HEK293 (cell line): ENCODE results near the gene CYP26B1.

Experiments
- CTCF ChIA-PET: fragments of 350-600 bp; formaldehyde crosslinking; extraction: SDS; loops from one replicate; lab custom pipeline; 2021; ENCODE audit warnings: antibody characterized with exemption; lab: Yijun Ruan, JAX
- POLR2A ChIA-PET: fragments of 300-600 bp; formaldehyde crosslinking; extraction: SDS; loops from one replicate; lab custom pipeline; 2020; ENCODE audit warnings: antibody characterized with exemption, inconsistent platforms; lab: Yijun Ruan, JAX
- H3K27ac ChIP-seq: fragments of 200-500 bp; sonication (Bioruptor generic); 2 replicates; pipeline ENCODE4 v1.5.1; 2014; ENCODE audit warnings: low read depth, low read length, control low read depth, inconsistent platforms; ENCODE audit errors: extremely low read depth
- H3K36me3 ChIP-seq, 2 experiments: fragments of 200-500 bp in 1 of 2; sonication (Bioruptor generic) in 1 of 2; 1 replicate in 1 of 2; 2 replicates in 1 of 2; pipeline ENCODE4 v1.5.1; 2014 to 2017; ENCODE audit warnings: inconsistent platforms in 2 of 2, low read length in 2 of 2; ENCODE audit not compliant: control insufficient read depth in 2 of 2, insufficient read depth in 1 of 2
- H3K4me1 ChIP-seq: fragments of 200-500 bp; sonication (Bioruptor generic); 2 replicates; pipeline ENCODE4 v1.5.1; 2014; ENCODE audit warnings: mild to moderate bottlenecking, low read length, inconsistent platforms; ENCODE audit not compliant: control insufficient read depth, insufficient read depth
- H3K4me3 ChIP-seq: 2 replicates; pipeline ENCODE4 v1.5.1; 2011; ENCODE audit warnings: low read depth, mild to moderate bottlenecking, control low read depth, low read length, moderate library complexity
- H3K9me3 ChIP-seq: fragments of 200-500 bp; sonication (Bioruptor generic); 2 replicates; pipeline ENCODE4 v1.5.1; 2014; ENCODE audit warnings: low read depth, low read length, inconsistent platforms; ENCODE audit not compliant: control insufficient read depth, insufficient read depth
- BCL11A ChIP-seq: fragments of 450-650 bp; formaldehyde crosslinking; IDR thresholded peaks from 2 replicates; pipeline ENCODE4 v1.5.1; 2016; ENCODE audit warnings: low read depth, missing biosample characterization, missing genetic modification characterization
- HIC1 ChIP-seq: fragments of 450-650 bp; formaldehyde crosslinking; IDR thresholded peaks from 2 replicates; pipeline ENCODE4 v1.5.1; 2016; ENCODE audit warnings: missing biosample characterization, missing genetic modification characterization
- KLF7 ChIP-seq: fragments of 450-650 bp; formaldehyde crosslinking; IDR thresholded peaks from 2 replicates; pipeline ENCODE4 v1.5.1; 2016; ENCODE audit warnings: missing biosample characterization, missing genetic modification characterization, borderline replicate concordance
- MEIS1 ChIP-seq: sonication (generic); formaldehyde crosslinking; IDR thresholded peaks from 2 replicates; pipeline ENCODE4 v1.8.1; 2022; ENCODE audit warnings: missing genetic modification reagents, mild to moderate bottlenecking, borderline replicate concordance
- MZF1 ChIP-seq: fragments of 450-650 bp; formaldehyde crosslinking; IDR thresholded peaks from 2 replicates; pipeline ENCODE4 v1.5.1; 2017; ENCODE audit warnings: missing biosample characterization, missing genetic modification characterization, borderline replicate concordance
- TCF7L2 ChIP-seq: IDR thresholded peaks from 2 replicates; pipeline ENCODE4 v1.6.1; 2011; ENCODE audit warnings: low read depth, mild to moderate bottlenecking, inconsistent platforms, low read length, moderate library complexity, borderline replicate concordance
- ZNF121 ChIP-seq: fragments of 450-650 bp; formaldehyde crosslinking; IDR thresholded peaks from 2 replicates; pipeline ENCODE4 v1.5.1; 2016; ENCODE audit warnings: missing biosample characterization, missing genetic modification characterization
- ZNF140 ChIP-seq: fragments of 450-650 bp; formaldehyde crosslinking; IDR thresholded peaks from 2 replicates; pipeline ENCODE4 v1.5.1; 2016; ENCODE audit warnings: missing biosample characterization, missing genetic modification characterization
- ZNF18 ChIP-seq: fragments of 450-650 bp; formaldehyde crosslinking; IDR thresholded peaks from 2 replicates; pipeline ENCODE4 v1.5.1; 2016; ENCODE audit warnings: missing biosample characterization, missing genetic modification characterization
- ZNF23 ChIP-seq: fragments of 450-650 bp; formaldehyde crosslinking; IDR thresholded peaks from 2 replicates; pipeline ENCODE4 v1.5.1; 2016; ENCODE audit warnings: missing biosample characterization, missing genetic modification characterization, borderline replicate concordance
- ZNF354C ChIP-seq: fragments of 450-650 bp; formaldehyde crosslinking; IDR thresholded peaks from 2 replicates; pipeline ENCODE4 v1.5.1; 2016; ENCODE audit warnings: missing biosample characterization, missing genetic modification characterization, low read depth, borderline replicate concordance
- ZNF426 ChIP-seq: fragments of 450-650 bp; formaldehyde crosslinking; IDR thresholded peaks from 2 replicates; pipeline ENCODE4 v1.5.1; 2017; ENCODE audit warnings: missing biosample characterization, missing genetic modification characterization, mild to moderate bottlenecking, inconsistent platforms, moderate library complexity
- ZNF473 ChIP-seq: fragments of 450-650 bp; formaldehyde crosslinking; IDR thresholded peaks from 2 replicates; pipeline ENCODE4 v1.5.1; 2017; ENCODE audit warnings: missing biosample characterization, missing genetic modification characterization
- ZNF521 ChIP-seq: fragments of 450-650 bp; formaldehyde crosslinking; IDR thresholded peaks from 2 replicates; pipeline ENCODE4 v1.5.1; 2017; ENCODE audit warnings: missing biosample characterization, mild to moderate bottlenecking, missing genetic modification characterization
- ZNF529 ChIP-seq: fragments of 450-650 bp; formaldehyde crosslinking; IDR thresholded peaks from 2 replicates; pipeline ENCODE4 v1.5.1; 2017; ENCODE audit warnings: missing genetic modification characterization, missing biosample characterization; ENCODE audit not compliant: insufficient replicate concordance
- ZNF561 ChIP-seq: fragments of 450-650 bp; IDR thresholded peaks from 2 replicates; pipeline ENCODE4 v1.5.1; 2018; ENCODE audit warnings: missing biosample characterization, missing genetic modification characterization, borderline replicate concordance
- ZNF596 ChIP-seq: fragments of 450-650 bp; IDR thresholded peaks from 2 replicates; pipeline ENCODE4 v1.5.0; 2018; ENCODE audit warnings: missing biosample characterization, mild to moderate bottlenecking, missing genetic modification characterization, moderate library complexity
- ZNF621 ChIP-seq: fragments of 450-650 bp; formaldehyde crosslinking; IDR thresholded peaks from 2 replicates; pipeline ENCODE4 v1.5.1; 2017; ENCODE audit warnings: missing biosample characterization, missing genetic modification characterization
- ZNF639 ChIP-seq: fragments of 450-650 bp; formaldehyde crosslinking; IDR thresholded peaks from 2 replicates; pipeline ENCODE4 v1.5.1; 2016; ENCODE audit warnings: missing biosample characterization, missing genetic modification characterization
- ZNF654 ChIP-seq: fragments of 450-650 bp; formaldehyde crosslinking; IDR thresholded peaks from 2 replicates; pipeline ENCODE4 v1.5.1; 2016; ENCODE audit warnings: low read depth, missing biosample characterization, missing genetic modification characterization
- TF ChIP-seq, protein P1 (sequence below): fragments of 450-650 bp; formaldehyde crosslinking; IDR thresholded peaks from 2 replicates; pipeline ENCODE4 v1.5.1; 2016; ENCODE audit warnings: missing biosample characterization, missing genetic modification characterization, low read depth
- TF ChIP-seq, protein P2 (sequence below): fragments of 450-650 bp; formaldehyde crosslinking; IDR thresholded peaks from 2 replicates; pipeline ENCODE4 v1.5.1; 2017; ENCODE audit warnings: missing biosample characterization, missing genetic modification characterization

CYP26B1 gene

DNA sequence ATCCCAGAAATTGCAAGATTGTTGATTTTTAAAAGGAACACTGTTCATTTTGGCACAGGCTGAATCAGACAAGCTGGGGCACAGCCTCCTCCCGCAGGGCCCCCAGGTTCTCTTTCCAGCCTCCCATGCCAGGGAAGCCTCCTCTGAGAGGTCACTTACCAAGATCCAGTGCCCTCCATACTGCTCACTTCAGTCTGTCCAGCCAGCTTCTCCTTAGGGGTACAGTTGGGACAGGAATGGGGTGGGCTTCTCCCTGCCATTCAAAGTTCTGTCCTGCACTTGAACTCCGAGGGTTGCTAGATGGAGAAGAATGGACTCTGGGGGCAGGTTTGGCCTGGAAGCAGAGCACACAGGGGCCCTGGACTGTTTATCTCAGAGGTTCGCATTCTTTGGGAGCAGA lies 7.5 kb upstream of the CYP26B1 start (continued):
- TF ChIP-seq ZNF18 (no peak), ZNF521 (no peak), TCF7L2 (no peak)

DNA sequence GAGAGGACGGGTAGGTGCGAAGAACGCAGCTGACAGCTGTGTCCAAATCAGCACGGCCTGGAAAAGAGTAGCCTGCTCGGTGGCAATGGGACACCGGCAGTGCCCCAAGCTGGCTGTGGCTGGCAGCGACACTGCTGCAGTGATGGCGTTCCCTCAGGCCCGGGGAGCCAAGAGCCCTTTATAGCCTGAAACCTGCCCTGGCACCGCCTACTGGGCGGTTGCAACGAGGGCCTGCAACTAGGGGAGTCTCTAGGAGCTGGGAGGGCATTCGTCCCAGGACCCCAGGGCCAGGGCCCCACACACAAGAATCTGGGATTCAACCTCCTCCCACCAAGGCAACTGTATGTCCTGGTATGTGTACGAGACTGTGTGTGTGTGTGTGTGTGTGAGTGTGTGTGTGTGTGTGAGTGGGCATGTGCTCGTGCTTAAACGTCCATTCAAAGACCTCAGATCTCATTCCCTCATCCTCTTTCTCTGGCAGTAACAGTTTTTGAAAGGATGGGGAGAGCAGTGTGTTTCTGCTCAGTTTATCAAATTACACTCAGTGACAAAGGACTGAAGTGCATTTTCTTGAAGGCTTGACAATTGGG lies 6.8 kb upstream of the CYP26B1 start:
- TF ChIP-seq, protein P1, sequence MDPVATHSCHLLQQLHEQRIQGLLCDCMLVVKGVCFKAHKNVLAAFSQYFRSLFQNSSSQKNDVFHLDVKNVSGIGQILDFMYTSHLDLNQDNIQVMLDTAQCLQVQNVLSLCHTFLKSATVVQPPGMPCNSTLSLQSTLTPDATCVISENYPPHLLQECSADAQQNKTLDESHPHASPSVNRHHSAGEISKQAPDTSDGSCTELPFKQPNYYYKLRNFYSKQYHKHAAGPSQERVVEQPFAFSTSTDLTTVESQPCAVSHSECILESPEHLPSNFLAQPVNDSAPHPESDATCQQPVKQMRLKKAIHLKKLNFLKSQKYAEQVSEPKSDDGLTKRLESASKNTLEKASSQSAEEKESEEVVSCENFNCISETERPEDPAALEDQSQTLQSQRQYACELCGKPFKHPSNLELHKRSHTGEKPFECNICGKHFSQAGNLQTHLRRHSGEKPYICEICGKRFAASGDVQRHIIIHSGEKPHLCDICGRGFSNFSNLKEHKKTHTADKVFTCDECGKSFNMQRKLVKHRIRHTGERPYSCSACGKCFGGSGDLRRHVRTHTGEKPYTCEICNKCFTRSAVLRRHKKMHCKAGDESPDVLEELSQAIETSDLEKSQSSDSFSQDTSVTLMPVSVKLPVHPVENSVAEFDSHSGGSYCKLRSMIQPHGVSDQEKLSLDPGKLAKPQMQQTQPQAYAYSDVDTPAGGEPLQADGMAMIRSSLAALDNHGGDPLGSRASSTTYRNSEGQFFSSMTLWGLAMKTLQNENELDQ (tag by site-specific recombination) = no peak
- TF ChIP-seq ZNF654 (tag by site-specific recombination) (no peak), ZNF121 (tag by site-specific recombination) (no peak), ZNF561 (no peak), BCL11A (no peak), ZNF621 (tag by site-specific recombination) (no peak), ZNF596 (tag by site-specific recombination) (no peak), ZNF426 (tag by site-specific recombination) (no peak), ZNF140 (tag by site-specific recombination) (no peak), MZF1 (tag by site-specific recombination) (no peak), HIC1 (tag by site-specific recombination) (no peak), ZNF23 (no peak), ZNF354C (no peak), KLF7 (tag by site-specific recombination) (no peak), ZNF473 (tag by site-specific recombination) (no peak), ZNF639 (tag by site-specific recombination) (no peak), ZNF529 (tag by site-specific recombination) (no peak), MEIS1 (no peak)
- TF ChIP-seq, protein P2, sequence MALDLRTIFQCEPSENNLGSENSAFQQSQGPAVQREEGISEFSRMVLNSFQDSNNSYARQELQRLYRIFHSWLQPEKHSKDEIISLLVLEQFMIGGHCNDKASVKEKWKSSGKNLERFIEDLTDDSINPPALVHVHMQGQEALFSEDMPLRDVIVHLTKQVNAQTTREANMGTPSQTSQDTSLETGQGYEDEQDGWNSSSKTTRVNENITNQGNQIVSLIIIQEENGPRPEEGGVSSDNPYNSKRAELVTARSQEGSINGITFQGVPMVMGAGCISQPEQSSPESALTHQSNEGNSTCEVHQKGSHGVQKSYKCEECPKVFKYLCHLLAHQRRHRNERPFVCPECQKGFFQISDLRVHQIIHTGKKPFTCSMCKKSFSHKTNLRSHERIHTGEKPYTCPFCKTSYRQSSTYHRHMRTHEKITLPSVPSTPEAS (tag by site-specific recombination) = no peak
- no peak overlapping the region for H3K27ac ChIP-seq
- CTCF ChIA-PET = interaction anchor here (0.5 to 1.5 kb wide), 4 partner anchors 99 to 608 kb away, joined by 3 to 4 read pairs (median 4); no protein-coding TSS in a partner anchor
- H3K4me3 ChIP-seq = no peak overlapping the region
- POLR2A ChIA-PET = no interaction called here
- no peaks in the 10 kb centered on the region for H3K36me3 ChIP-seq
- peaks cover under 1% of the 10 kb centered on the region; the same call in 1 of the 2 replicates for H3K4me1 ChIP-seq
- no peaks in the 10 kb centered on the region for H3K9me3 ChIP-seq
